K562 (cell line): ENCODE measurements around the gene CCL15. TPM values are rescaled to one million over a fixed set of nuclear protein-coding genes. Genes with fewer than 3 reads are reported as not detected.
A peak's percentile ranks its signal among the peaks of the same experiment; 100 is the strongest.

Source experiments
- ATAC-seq: fragments of 200-7000 bp; cut with Tn5 transposase; 3 replicates; pipeline ENCODE4 v1.9.1; 2020; ENCODE audit warnings: moderate library complexity
- BruUV-seq: library from RNA; stranded (reverse); fragments of 400-500 nt; replicated peaks from 2 replicates; lab custom pipeline; 2021; lab: Mats Ljungman, UMichigan
- CTCF ChIA-PET: fragments of 300-600 bp; formaldehyde crosslinking; extraction: SDS; loops from one replicate; lab custom pipeline; 2021; ENCODE audit warnings: low intra/inter-chr PET ratio; lab: Yijun Ruan, JAX
- POLR2A ChIA-PET: fragments of 300-600, 350-650 bp; sonication (Branson Sonifier 250); formaldehyde crosslinking; extraction: SDS; loops from one replicate; lab custom pipeline; 2021; ENCODE audit warnings: antibody characterized with exemption, inconsistent platforms; lab: Yijun Ruan, JAX
- DNase-seq, 4 experiments: peaks; one replicate each; pipeline versions ENCODE4 v3.0.0 to v3.0.0-alpha.2; 2011 to 2018; ENCODE audit warnings: low spot score in 3 of 4, mixed read lengths in 3 of 4; ENCODE audit errors: extremely low read depth in 1 of 4
- FAIRE-seq: peaks from 2 replicates; lab custom pipeline; 2011; peaks lifted over from hg19 to GRCh38; lab: Jason Lieb, UNC
- H2AFZ ChIP-seq: 2 replicates; pipeline ENCODE4 v1.6.0; 2011; ENCODE audit warnings: low read depth, low read length, control low read depth, inconsistent platforms
- H3K27ac ChIP-seq: fragments of 200-600 bp; 3 replicates; pipeline ENCODE4 v1.8.0; 2011; ENCODE audit warnings: low read depth, mild to moderate bottlenecking, control low read depth, inconsistent platforms, low read length, moderate library complexity, mixed read lengths; ENCODE audit errors: extremely low read depth
- H3K27me3 ChIP-seq, 2 experiments: fragments of 300-600 bp in 1 of 2; 2 replicates in 1 of 2; 3 replicates in 1 of 2; pipeline versions ENCODE4 v1.6.0 to v1.8.0; 2011; ENCODE audit warnings: inconsistent platforms in 2 of 2, low read length in 2 of 2, mild to moderate bottlenecking in 1 of 2, mixed read lengths in 1 of 2, moderate library complexity in 1 of 2; ENCODE audit not compliant: control insufficient read depth in 2 of 2, insufficient read depth in 2 of 2
- H3K36me3 ChIP-seq: fragments of 300-600 bp; 3 replicates; pipeline ENCODE4 v1.8.0; 2011; ENCODE audit warnings: mild to moderate bottlenecking, low read length, inconsistent platforms; ENCODE audit not compliant: control insufficient read depth, insufficient read depth
- H3K4me1 ChIP-seq, 2 experiments: fragments of 200-600 bp in 1 of 2; replicated peaks in 1 of 2; 2 replicates in 1 of 2; 3 replicates in 1 of 2; pipeline versions ENCODE4 v1.5.1 to v1.8.0; 2011; ENCODE audit warnings: inconsistent platforms in 2 of 2, low read length in 2 of 2, mild to moderate bottlenecking in 1 of 2, mixed read lengths in 1 of 2, moderate library complexity in 1 of 2; ENCODE audit not compliant: control insufficient read depth in 2 of 2, insufficient read depth in 2 of 2
- H3K4me2 ChIP-seq: 2 replicates; pipeline ENCODE4 v1.6.1; 2011; ENCODE audit warnings: low read length, control low read depth, inconsistent platforms, mixed read lengths; ENCODE audit not compliant: insufficient read depth
- H3K4me3 ChIP-seq: fragments of 200-600 bp; sonication (generic), shearing (Covaris generic); 2 replicates; pipeline ENCODE4 v1.5.1; 2016; ENCODE audit warnings: control low read depth, inconsistent platforms
- H3K79me2 ChIP-seq: fragments of 200-600 bp; 3 replicates; pipeline ENCODE4 v1.8.0; 2011; ENCODE audit warnings: low read length, inconsistent platforms; ENCODE audit not compliant: control insufficient read depth, insufficient read depth
- H3K9ac ChIP-seq, 2 experiments: 2 replicates each; pipeline versions ENCODE4 v1.6.0 to v1.6.1; 2011; ENCODE audit warnings: low read depth in 2 of 2, low read length in 2 of 2, control low read depth in 1 of 2, inconsistent platforms in 1 of 2, mild to moderate bottlenecking in 1 of 2, mixed read lengths in 1 of 2; ENCODE audit not compliant: insufficient read depth in 1 of 2
- H3K9me1 ChIP-seq: one replicate; pipeline ENCODE4 v1.6.0; 2011; ENCODE audit warnings: inconsistent platforms, mild to moderate bottlenecking, low read length, moderate library complexity; ENCODE audit not compliant: control insufficient read depth, insufficient read depth
- H3K9me3 ChIP-seq: replicated peaks from 2 replicates; pipeline ENCODE4 v1.5.1; 2011; ENCODE audit warnings: low read depth, low read length, inconsistent platforms; ENCODE audit not compliant: control insufficient read depth, insufficient read depth
- H4K20me1 ChIP-seq: replicated peaks from 2 replicates; pipeline ENCODE4 v1.6.1; 2011; ENCODE audit warnings: low read length, inconsistent platforms, mixed read lengths; ENCODE audit not compliant: control insufficient read depth, insufficient read depth
- FIP1L1 ChIP-seq: fragments of 200-400 bp; formaldehyde crosslinking; IDR thresholded peaks from 2 replicates; pipeline ENCODE4 v1.6.1; 2018; ENCODE audit warnings: mild to moderate bottlenecking, low read depth, low read length; ENCODE audit not compliant: poor library complexity, severe bottlenecking
- FOXK1 ChIP-seq: sonication (generic); formaldehyde crosslinking; IDR thresholded peaks from 2 replicates; pipeline ENCODE4 v1.8.0; 2022; ENCODE audit warnings: missing genetic modification reagents, mild to moderate bottlenecking, borderline replicate concordance
- NFIC ChIP-seq: fragments of 450-650 bp; IDR thresholded peaks from 2 replicates; pipeline ENCODE4 v1.6.1; 2017; ENCODE audit warnings: mild to moderate bottlenecking, inconsistent platforms
- NFIX ChIP-seq: fragments of 250-450 bp; sonication (Bioruptor Pico); IDR thresholded peaks from 2 replicates; pipeline ENCODE4 v1.4.0; 2020; ENCODE audit warnings: low read depth, mild to moderate bottlenecking, moderate library complexity
- NR0B1 ChIP-seq: fragments of 450-650 bp; IDR thresholded peaks from one replicate; pipeline ENCODE4 v1.6.1; 2018; ENCODE audit warnings: mild to moderate bottlenecking, moderate library complexity; ENCODE audit not compliant: partially characterized antibody
- NRF1 ChIP-seq, 2 experiments: fragments of 450-650 bp; IDR thresholded peaks in 1 of 2; conservative IDR thresholded peaks in 1 of 2; 2 replicates each; pipeline ENCODE4 v1.6.1; 2014; ENCODE audit warnings: mild to moderate bottlenecking in 2 of 2
- WGBS: fragments of 100-300 bp; shearing (Covaris generic); methylation state at CpG from one replicate; pipeline ENCODE4 v1.1.6; 2016; ENCODE audit warnings: low coverage, mixed read lengths; ENCODE audit not compliant: insufficient coverage; ENCODE audit errors: missing lambda C conversion rate; 5-methylcytosine and 5-hydroxymethylcytosine counted together
- in situ Hi-C: fragments of 300-500 bp; cut with MboI; formaldehyde crosslinking; loops from 4 replicates; pipeline ENCODE4 v1.15.0; 2018; ENCODE audit warnings: inconsistent platforms, mixed read lengths
- intact Hi-C: fragments of 100-400 bp; cut with micrococcal nuclease; formaldehyde crosslinking; loops from 2 replicates; pipeline ENCODE4 v1.14.2; 2022
- polyA plus RNA-seq, 8 experiments: library from polyadenylated mRNA; depleted of rRNA in 4 of 8; stranded (reverse) in 5 of 8; unstranded in 3 of 8; fragments of >200 nt; fragmentation: Nextera tagmentation in 2 of 8; fragmentation: Illumina TruSeq in 1 of 8; extraction: Ambion mirVana in 2 of 8; extraction: Trizol in 1 of 8; gene quantifications; 2 replicates each; pipeline versions ENCODE4 v1.2.1 to v1.2.3, GENCODE V29; 2011 to 2014; ENCODE audit warnings: inconsistent platforms in 1 of 8, missing spikeins in 1 of 8
- total RNA-seq, 7 experiments: library from RNA; depleted of rRNA in 6 of 7; stranded (reverse); fragments of >200 nt in 6 of 7; fragmentation: Illumina TruSeq in 2 of 7; extraction: Trizol in 2 of 7; gene quantifications; 2 replicates each; pipeline versions ENCODE4 v1.2.1 to v1.2.3, GENCODE V29; 2011 to 2021; ENCODE audit warnings: low replicate concordance in 1 of 7

The CCL15 gene
- total and polyA plus RNA-seq, 9 of the 15 experiments (the other 6 are each of a cell fraction or from before 2014, with no cell fraction given) = not detected

- no peaks in the 10 kb centered on the region for H3K4me1 ChIP-seq
- CTCF ChIA-PET = no interaction called here
- no peaks in the 10 kb centered on the region for H4K20me1 ChIP-seq
- ATAC-seq = peak; percentile 61
- no peak overlapping the region for H3K4me3 ChIP-seq
- peaks cover 7 to 12% of the 10 kb centered on the region in 2 experiments; a peak in 3 of 5 replicates for H3K27me3 ChIP-seq
- no peaks in the 10 kb centered on the region for H3K9me1 ChIP-seq
- H3K9me3 ChIP-seq = no peaks in the 10 kb centered on the region
- no peak overlapping the region for H3K4me2 ChIP-seq
- no peak overlapping the region for H2AFZ ChIP-seq
- intact Hi-C loops (no loop called here), in situ Hi-C loops (no loop called here)
- WGBS = 0% methylated on average over 6 of the region's 6 CpGs
- DNase-seq = peak in 3 of 4 experiments; percentile 15 to 36 (median 21)
- H3K36me3 ChIP-seq = no peaks in the 10 kb centered on the region
- POLR2A ChIA-PET = interaction anchor here (0.8 kb wide), 1 partner anchor 483 kb away, joined by 4 read pairs; no protein-coding TSS in a partner anchor
- no peaks in the 10 kb centered on the region for H3K79me2 ChIP-seq
- no peak overlapping the region for H3K9ac ChIP-seq
- no TSS peak for BruUV-seq
- H3K27ac ChIP-seq = no peak overlapping the region
- TF ChIP-seq NRF1 (conservative IDR thresholded peaks at IDR 0.05 in 1 of 2, IDR thresholded peaks at IDR 0.05 in 1 of 2) (peak; percentile 89 to 91), FIP1L1 (no peak), NR0B1 (no peak), NFIC (peak; percentile 55), NFIX (CRISPR knock-in tag) (peak; percentile 10; the same call in 1 of the 2 replicates), FOXK1 (CRISPR knock-in tag) (no peak)
- TF ChIP-seq, all 486 proteins: peak for 3
- FAIRE-seq = no peak
These were observed 680 bp upstream of the CCL15 start for GRCh38 chr17:36001862-36002603.
